Inflammatory macrophage (primary cell): Measurements from ENCODE around the gene MFRP.
A peak's percentile ranks its signal among the peaks of the same experiment; 100 is the strongest.
"Not testable (repeated sequence)": the region's sequence is repeated elsewhere in the genome, so short reads cannot be mapped to it uniquely, and the experiment has no call there.

Source experiments
- DNase-seq, 2 donors: peaks; one replicate each; pipeline ENCODE4 v3.0.0-alpha.2; 2020 to 2022
- total RNA-seq, 18 experiments: gene quantifications; one replicate each; lab custom pipeline; 2026; ENCODE audit warnings: mixed read lengths in 6 of 18, inconsistent platforms in 2 of 18; lab: John Stamatoyannopoulos, UW

The MFRP gene
- total RNA-seq: 0 to 0.09 (median 0) reads per million in 18 experiments

DNA sequence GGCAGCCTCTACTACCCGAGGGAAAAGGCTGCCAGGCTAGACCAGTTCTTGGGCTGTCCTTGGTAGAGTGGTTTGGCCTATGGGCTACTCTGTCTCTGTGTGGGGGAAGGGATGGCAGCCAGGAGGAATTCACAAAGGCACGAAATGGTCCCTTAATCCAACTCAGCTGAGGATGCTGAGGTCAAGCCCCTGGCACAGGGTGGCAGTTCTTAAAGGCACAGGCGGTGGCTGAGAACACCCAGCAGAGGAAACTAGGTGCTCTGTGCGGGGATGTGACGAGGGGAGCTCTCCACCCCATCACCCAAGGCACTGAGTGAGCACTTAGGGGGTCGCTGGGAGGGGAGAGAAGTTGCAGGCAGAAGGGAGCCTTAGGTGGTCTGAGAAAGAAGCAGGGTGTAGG, at the start of gene MFRP:
Gene MFRP (minus strand): TSS at position 101 of the 400 bp plus-strand sequence. CDS start 192 bp downstream, outside the sequence.
- DNase-seq: no peak

DNA sequence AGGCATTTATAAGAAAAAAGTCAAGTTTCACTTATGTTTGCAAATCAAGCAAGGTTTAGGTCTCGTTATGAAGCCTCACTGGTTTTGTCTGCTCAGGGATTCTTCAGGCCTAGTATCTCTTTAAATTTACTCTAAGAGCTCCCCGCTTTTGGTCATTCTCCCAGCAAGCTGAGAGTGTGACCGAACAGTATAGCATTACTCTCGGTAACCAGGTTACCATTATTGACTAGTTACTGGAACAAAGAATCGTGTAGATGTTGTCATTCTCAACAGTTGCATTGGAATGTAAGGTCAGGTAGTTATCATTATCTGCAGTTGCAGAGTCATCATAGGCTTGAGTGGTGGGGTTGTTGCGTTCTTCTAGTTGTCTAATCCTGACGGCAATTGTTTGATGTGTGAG, 44.8 kb upstream of the MFRP start:
- DNase-seq: no peak

DNA sequence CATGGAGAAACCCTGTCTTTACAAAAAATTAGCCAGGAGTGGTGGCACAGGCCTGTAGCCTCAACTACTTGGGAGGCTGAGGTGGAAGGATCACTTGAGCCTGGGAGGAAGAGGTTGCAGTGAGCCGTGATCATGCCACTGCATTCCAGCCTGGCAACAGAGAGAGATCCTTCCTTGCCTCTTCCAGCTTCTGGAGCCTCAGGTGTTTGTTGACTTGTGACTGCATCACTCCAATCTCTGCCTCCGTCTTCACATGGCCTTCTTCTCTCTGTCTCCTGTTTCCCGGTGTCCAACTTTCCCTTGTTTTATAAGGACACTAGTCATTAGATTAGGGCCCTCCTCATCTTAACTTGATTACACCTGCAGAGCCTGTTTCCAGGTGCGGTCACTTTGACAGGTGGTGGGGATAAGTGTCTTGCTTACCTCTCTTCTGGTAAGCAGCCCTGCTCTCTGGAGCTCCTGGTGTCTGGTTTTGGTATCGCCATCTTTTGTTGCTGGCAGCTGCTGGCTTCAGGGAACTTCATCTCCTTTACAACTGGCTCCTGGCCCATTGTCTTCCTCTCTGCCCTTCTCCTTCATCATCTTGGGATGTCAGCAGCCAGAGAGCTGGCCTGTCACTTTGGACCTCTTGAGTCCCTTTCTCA, 43.2 kb upstream of the MFRP start:
- DNase-seq: no peak

DNA sequence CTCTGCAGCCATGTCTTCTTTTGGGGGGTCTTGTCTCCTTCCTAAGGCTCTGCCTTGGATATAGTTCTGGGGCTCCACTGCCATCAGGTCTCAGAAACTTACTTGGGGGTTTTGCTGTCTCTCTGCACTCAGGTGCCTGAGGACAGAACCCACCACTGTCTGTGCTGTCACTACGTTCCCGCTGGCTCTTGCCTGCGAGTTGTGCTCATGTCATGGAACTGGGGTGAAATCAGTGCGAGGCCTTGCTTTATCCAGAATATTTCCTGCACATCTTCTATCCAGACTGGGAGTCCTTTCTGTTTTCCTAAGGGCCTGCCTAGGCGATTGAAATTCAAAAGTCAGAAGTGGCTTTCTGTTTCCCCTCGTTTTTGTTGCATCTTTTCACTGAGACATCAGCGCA, 41.6 kb upstream of the MFRP start:
- DNase-seq: no peak

DNA sequence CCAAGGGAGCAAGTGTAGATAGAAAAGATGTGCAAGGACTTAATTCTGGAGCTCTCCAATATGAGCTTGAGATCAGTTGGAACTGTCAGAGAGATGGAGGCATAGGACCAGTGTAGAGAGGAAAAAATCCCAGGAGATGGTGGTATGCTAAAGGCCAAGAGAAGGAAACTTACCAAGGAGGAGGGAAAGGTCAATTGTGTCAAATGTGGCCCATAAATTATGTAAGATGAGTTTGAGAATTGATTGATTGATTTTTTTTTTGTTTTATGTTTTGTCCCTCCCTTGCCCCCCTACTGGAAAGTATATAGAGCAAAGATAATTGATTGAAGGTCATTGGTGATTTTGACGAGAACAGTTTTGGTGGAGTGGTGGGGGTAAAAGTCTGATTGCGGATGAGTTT, 37.8 kb upstream of the MFRP start:
- no peak for DNase-seq

DNA sequence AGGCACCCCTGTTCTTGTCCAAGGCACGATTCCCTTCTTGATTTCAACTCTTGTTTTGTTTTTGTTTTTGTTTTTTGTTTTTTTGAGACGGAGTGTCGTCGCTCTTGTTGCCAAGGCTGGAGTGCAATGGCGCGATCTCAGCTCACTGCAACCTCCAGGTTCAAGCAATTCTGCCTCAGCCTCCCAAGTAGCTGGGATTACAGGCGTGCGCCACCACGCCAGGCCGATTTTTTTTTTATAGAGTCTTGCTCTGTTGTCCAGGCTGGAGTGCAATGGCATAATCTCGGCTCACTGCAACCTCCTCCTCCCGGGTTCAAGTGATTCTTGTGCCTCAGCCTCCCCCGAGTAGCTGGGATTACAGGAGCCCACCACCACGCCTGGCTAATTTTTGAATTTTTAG, 36.0 kb upstream of the MFRP start:
- not testable (repeated sequence) for DNase-seq

DNA sequence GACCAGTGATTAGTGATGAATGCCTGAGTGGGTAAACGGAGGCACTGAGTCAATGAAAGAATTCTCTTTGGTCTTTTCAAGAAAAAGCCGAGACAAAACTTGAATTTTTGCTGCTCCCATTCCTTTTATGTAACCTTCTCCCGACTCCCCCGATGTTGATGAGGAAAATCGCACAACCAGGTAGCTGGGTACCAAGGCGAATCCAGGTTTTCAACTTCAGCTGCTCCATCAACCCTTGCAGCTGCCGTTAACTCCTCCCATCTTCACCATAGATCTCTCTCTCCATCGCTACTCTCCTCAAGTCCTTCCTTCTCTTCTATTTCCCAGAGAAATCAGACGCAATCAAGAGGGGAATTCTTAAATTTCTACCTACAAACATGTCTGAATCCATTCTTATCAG, 35.6 kb upstream of the MFRP start:
- DNase-seq: no peak

DNA sequence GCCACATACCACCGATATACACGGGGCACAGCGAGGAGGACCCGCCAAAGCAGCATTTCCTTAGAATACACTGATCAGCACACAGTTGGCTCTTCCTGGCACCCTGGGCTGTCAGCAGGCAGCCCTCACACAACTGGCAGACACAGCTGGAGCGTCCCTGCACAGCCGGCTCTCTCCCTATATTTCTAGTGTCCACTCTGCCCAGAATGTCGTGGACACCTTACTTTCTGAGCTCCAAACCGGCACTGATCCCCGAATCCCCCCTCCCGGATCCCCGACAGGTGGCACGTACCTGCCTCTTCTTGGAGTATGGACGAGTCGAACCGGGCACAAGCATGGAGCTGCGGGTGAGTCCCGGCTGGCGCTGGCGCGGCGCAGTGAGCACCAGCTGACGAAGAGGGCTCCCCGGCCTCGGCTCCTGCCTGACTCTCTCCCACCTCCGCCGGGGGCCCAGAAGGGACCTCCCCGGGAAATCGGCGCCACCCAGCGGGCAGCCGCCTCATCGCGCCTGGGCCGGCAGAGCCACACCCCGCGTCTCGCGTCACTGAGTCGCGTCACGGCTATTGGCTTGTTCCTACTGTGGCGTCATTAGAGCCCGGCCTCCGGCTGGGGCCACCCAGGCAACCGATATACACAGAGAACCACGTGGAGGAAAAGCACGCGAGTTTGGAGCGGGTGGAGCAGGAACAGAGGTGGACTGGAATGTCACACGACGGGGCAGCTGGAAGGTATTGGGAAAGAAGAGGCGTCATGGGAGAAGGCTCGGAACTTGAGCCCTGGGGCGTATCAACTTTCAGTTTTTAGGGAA, 34.9 kb upstream of the MFRP start, which contains the start of gene USP2:
Gene USP2 (minus strand): TSS at position 510 of the 808 bp plus-strand sequence. CDS start 8,210 bp downstream, outside the sequence.
- DNase-seq: peak; percentile 97 to 98

DNA sequence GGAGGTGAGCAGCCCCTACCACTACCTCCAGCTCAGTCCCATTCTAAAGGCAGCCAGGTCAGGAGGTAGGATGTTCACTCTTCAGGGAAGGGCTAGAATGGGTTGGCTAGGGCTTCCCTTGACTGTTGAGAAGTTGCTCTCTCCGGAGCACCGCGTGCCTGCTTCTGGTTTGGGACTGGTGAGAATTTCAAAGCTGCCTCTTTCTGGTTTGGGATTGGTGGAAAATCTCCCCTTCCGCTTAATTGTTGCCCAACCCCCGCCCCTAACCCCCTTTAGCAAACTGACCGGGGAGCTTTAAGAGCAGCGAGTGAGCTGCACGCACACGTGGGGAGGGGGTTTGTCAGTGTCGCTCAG, 34.3 kb upstream of the MFRP start:
- no peak for DNase-seq

DNA sequence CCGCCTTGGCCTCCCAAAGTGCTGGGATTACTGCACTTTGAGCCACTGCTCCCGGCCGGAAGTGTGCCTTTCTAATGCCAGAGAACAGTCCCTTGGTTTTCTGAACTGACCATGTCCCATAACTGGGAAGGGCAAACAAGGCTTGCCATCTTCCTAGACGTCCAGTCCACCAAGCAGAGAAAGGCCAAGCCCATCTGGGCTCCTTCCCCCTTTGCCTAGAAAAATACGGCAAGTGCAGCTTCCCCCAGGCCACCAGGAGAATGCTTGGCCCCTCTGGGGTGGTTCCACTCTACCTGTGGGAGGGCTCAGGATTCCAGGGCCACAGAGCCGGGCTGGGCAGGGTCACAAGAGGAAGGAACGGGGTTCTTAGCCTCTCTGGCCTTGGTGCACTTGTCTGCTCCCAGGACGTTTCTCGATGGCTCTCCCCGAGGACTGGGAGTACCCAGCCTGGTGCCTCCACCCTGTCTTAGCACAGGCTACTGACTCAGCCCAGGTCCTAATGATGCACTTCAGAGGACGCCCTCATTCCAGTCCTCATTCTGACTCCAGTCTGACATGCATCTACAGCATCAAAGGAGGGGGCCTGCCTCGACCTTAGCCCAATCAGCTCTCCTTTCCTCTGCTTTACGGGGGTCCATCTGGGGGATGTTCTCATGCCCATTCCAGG, 33.8 kb upstream of the MFRP start:
- no peak for DNase-seq

DNA sequence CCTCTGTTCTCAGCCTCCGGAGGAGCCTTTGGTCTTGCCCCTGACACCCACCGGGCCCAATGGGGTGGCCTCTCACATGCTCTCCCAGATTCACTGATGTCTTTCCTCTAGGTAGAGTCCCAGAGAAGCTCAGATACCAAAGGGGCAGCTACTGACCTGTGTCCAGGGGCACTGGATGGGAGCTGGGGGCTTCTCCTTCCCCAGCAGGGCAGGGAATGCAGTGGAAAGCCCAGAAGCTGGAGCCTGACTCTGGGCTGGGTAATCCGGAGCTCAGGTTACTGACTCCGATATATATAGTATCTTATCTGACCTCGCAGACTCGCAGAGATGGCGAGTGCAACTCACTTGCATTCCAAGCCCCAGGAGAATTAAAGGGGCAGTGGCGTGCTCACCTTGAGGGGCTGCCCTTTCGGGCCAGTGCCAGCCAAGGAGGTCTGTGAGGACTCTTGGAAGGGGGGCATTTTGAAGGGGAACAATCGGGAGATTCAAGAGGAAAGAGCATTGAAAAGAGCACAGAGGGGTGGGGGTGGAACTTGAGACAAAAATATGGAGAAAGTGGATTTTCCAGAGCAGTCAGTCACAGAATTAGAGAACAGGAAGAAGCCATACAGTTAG, 32.5 kb upstream of the MFRP start:
- DNase-seq: no peak

DNA sequence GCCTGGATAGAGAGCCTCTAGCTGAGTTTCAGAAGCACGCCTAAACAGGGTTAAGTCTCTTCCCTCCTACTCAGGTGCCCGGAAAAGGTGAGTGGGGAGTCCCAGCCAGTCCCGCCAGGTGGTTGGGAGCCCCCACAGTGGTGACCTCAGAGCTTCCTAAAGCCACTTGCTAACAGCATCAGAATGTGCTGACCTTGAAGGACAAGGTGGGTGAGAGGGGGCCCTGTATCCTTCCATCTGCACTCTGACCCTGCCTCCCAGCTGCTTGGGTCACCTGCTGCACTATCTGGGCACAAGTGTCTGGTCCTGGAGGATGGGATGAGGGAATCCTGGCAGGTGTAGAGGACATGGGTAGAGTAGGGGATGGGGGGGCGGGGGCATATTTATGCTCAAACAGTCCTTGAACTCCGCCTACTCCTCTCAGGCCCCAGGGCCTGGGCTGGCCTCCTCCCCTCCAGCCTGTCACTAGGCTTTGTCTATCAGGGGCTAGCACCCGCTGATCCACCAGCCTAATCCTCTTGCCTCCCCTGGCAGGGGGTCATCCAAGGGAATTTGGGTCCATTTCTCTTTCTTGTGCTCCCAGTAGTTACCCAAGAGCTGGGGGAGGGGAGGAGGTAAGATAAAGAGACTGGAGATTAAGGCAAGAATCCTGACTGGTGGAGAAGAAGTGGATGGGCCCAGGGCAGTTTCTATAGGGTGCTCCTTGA, 31.6 kb upstream of the MFRP start:
- no peak for DNase-seq

DNA sequence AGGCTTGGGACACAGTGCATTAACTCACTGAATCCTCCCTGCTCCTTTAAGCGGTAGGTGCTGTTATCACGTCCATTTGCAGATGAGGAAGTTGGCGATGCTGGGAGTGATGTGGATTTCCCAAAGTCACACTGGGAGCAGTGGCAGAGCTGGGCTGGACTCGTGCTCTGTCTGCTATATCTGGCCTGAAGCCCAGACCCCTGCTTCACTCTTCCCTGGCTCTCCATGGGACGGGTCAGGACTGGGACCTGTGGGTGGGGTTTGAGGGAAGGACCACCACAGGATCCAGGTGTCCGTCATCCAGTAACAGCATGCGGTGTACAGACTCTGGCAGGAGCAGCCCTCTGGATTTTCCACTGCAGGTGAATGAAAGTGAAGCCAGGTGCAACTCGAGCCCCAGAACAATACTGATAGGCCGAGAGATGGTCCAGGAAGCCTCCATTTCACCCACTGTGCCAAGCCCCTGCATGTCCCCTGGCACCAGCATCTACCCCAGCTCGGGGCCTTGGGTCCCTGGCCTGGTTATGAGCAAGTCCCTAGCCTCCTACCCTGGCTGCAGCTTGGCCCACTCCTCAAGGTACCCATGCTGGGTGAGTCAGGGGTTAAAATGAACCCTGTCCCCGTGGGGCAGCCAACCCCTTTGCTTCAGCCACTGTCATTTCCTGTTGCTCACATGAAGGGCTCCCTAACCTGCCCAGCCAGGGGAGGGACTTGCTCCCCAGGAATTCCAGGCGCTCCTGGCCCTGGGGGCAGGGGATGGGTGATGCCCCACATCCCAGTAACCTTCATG, 30.8 kb upstream of the MFRP start:
- DNase-seq: no peak

DNA sequence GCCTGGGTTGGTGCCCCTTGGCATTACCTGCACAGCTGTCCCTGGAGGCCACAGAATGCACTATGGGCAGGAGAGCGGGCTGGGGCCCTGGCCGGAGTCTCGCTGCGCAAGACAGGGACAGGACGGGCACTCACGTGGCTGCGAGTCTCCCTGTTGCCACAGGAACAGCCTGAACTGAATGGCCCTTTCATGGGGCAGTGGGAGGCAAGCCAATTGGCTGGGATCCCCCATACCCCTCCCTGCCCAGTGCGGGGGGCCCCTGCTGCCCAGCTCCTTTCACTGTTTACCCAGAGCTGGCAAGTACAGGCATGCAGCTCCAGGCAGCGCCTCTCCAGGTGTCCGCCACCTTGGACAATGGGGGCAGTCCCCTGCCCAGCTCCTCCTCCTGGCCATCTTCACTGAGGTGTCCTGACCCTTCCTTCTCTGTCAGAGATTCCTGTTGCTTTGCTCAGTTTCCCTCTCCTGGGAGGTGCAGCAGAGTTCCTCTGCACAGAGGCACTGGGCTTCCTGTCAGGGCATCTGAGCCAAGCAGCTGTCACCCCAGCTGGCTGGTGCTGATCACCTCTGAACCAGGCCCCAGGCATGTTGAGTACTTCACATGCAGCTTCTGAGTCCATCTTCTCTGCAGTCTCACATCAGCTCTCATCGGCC, 29.8 kb upstream of the MFRP start:
- DNase-seq: no peak

DNA sequence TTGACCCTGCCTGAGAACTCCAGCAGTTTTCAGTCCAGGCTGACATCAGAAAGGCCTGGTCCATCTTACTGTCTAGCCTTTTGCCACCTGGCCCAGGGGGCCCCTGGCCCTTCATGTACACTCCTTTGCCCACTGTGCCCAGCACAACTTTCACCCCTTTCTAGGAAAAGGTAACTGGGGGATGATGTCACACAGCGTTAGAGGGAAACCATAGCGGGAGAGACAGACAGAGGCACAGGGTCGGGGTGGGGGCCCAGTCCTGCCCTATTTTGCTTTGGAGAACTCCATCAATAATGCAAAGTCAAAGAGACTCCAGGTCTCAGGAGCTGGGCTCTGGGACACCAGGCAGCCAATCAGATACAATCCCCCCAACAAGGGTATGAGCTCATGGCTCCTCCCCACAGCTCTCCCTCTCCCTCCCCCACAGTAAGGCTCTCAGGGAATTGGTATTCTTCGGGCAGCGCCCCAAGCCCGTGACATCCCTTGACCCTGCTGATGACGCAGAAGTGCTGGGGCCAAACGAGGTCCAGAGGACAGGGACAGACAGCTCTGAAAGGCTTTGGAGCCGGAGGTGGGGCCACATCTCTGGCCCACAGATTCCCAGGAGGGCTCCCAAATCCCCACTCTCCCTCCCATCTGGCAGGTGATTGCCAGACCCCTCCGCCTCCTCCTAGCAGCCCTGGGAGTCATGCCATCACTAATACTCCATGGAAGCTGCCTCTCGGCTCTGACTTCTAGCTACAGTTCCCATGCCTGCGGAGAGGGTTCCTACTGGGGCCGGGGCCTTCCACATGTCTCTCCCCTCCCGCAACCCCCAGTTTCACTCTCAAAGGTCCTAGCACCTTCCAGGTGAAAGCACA, 29.1 kb upstream of the MFRP start:
- DNase-seq: no peak

DNA sequence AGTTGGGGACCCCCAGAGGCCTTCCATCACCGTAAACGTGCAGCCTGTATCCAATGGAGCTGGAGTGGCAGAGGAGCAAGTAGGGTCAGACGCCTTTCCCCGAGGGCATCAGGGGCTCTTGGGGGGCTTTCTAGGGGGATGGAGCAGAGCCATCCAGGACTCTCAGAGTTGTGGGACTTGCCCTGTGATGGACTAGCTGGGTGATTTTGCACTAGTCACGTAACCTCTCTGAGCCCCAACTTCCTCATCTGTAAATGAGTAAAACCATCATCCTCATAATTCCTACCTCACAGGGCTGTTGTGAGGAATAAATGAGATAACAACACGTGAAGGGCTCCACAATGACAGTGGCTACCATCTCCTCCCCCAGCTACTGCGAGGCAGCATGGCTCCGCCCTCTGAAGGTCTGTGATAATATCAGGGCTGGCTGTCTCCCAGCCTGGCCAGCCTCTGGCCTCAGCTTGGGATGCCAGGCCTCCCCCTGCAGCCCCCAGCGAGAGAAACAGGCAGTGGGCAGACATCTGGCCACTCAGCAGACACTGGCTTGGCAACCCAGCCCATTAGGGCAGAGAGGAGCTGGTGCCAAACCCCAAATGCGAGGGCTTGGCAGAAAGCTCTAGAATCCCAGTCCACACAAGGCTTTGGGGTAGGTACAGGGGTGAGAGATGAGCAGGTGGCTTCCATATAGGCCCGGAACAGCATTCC, 28.3 kb upstream of the MFRP start:
- DNase-seq: no peak

DNA sequence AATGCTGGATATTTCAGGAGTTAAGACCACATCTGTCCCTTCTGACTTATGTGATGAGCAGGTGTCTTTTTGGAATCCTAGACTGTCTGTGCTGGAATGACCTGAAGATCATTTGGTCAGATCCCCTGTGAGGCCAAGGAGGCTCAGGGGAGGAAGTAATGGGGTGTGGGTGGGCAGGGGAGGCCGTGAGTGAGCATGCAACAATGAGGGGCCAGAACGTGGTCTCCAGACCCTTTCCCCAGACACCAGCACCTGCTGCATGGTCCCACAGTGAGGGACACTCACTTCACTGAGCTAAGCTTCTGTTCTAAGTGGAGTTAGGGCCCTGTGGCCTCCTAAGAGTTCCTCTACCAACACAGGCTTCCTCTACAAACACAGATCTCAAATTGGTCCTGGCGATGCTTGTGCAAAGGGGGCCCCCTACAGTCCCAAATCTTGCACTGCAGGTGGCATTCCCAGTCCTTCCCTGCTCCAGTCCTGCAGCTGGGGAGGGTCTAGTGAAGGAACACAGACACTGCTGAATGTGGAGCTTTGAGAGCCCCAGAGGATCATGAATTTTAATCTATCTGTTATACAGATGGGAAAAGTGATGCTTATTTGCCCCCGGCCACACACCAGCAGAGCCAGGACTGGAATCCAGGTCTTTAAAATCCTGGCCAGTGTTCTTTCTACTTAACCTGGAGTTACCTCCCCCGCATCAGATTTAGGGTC, 27.6 kb upstream of the MFRP start:
- peak; percentile 74 to 83 for DNase-seq

DNA sequence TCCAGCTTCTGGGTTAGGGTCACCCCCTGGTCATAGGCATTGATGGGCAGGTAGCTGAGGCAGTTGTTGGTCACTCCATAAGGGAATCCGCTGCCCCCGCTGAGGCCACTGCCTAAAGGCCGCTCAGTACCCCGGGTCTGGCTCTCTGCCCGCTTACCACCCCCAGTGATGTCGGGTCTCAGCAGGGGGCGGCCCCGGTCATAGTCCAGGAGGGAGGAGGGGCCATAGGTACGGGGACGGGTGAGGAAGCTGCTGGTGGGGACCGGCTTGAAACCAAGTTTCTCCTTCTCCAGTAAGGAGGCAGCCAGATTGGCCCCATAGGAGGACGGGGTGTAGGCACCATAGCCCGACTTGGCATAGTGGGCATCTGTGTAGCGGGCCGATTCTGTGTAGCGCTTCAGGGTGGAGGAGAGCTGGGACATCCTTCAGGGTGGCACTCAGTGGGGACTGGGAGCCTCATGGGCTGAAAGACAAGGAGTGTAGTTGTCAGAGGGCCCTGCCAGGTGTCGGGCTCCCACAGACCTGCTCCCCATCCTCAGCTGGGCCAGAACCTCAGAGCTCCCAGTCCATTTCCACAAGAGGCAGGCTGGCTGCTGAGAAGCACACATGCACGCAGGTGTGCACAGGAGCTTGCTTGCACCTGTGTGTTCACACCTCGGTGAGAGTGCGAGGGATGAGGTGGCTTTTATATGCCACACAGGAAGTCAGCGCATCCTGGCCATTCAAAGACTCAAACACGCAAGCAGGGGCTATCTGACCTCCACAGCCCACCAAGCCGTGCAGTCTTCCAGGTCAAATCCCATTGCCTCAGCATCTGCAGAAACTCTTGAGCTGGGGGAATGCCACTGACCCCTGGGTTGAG, 26.8 kb upstream of the MFRP start:
- no peak for DNase-seq
